Body of pancreas (tissue), 4 donors: Measurements from ENCODE around the gene GATAD2A.

Experiments
- POLR2A ChIP-seq, 3 donors: fragments of 450-650 bp; IDR thresholded peaks; one replicate each; pipeline ENCODE4 v1.6.1; 2016; ENCODE audit warnings: antibody characterized with exemption in 3 of 3, mild to moderate bottlenecking in 2 of 3
- TF ChIP-seq, protein P1 (sequence below), 7 experiments: fragments of 450-650 bp in 4 of 7; fragments of 200-600 bp in 3 of 7; sonication (generic) in 3 of 7; IDR thresholded peaks; one replicate each; pipeline ENCODE4 v1.5.1; 2016 to 2019; ENCODE audit warnings: antibody characterized with exemption in 7 of 7

- TF ChIP-seq, protein P1, sequence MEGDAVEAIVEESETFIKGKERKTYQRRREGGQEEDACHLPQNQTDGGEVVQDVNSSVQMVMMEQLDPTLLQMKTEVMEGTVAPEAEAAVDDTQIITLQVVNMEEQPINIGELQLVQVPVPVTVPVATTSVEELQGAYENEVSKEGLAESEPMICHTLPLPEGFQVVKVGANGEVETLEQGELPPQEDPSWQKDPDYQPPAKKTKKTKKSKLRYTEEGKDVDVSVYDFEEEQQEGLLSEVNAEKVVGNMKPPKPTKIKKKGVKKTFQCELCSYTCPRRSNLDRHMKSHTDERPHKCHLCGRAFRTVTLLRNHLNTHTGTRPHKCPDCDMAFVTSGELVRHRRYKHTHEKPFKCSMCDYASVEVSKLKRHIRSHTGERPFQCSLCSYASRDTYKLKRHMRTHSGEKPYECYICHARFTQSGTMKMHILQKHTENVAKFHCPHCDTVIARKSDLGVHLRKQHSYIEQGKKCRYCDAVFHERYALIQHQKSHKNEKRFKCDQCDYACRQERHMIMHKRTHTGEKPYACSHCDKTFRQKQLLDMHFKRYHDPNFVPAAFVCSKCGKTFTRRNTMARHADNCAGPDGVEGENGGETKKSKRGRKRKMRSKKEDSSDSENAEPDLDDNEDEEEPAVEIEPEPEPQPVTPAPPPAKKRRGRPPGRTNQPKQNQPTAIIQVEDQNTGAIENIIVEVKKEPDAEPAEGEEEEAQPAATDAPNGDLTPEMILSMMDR (IDR thresholded peaks at IDR 0.05): no peak
- no peak for TF ChIP-seq POLR2A (IDR thresholded peaks at IDR 0.05)
Measured at GRCh38 chr19:19464339-19465098, 59.0 kb downstream of the GATAD2A start.
